GM18520 (cell line): ENCODE results near the gene CHRNE.

Experiments
- ATAC-seq: cut with Tn5 transposase; IDR thresholded peaks from one replicate; pipeline ENCODE4 v1.9.1; 2021; ENCODE audit not compliant: unreplicated experiment

CHRNE gene

DNA sequence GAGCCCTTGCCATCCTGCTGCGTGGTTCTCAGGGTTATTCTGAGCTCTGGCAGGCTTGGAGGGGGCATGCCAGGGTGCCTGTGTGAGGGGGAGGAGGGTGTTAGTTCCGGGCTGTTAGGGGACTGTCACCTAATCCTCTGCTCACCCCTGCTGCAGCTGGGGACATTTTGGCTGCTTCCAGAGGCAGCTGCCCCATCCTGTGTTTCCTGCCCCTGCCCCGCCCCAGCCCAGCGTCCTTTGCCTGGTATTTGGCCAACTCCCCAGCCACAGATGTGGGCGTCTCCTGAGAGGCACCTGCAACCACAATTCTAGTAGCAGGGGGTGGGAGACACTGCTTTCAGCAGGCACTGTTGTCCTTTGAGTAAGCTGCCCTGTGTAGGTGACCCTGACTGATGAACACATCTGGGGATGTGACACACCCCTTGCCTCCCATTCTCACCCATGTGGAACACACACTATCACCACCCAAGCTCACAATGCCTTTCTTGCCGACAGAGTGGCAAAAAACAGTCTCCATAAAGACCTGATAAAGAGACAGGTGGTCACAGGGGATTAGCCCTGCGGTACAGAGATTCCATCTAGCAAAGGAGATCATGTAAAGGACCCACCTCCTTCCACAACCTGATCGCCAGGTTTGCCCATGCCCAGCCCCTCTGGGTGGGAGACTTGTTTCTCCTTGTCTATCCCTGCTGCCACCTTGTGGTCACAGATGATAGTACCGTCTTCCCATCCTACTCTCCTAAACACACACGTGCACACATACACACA is at the start of gene CHRNE:
CHRNE (minus strand) TSS at position 48 of the 768 bp plus-strand sequence; CDS start at position 13, 35 bp downstream.
- no peak for ATAC-seq

DNA sequence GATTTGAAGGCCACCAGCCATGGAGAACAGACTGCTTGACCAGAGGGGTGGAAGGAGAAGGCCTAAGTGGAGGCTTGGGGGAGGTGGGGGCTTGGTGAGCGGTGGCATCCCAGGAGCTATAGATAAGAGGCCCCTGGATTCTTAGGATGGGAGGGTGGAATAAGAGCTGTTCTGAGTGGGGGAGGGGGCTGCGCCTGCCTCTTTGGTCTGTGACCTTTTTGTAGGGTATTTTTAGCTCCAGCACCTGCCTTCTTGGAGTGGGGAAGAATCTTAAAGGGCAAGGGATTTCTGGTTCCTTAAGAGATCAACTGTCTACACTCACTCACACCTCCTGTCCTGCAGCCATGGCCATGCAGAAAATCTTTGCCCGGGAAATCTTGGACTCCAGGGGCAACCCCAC is 48.6 kb upstream of the CHRNE start:
- no peak for ATAC-seq

- ATAC-seq, result no peak
Measured at GRCh38 chr17:4950746-4951204, 47.9 kb upstream of the CHRNE start, which contains the start of gene ENO3. ENO3 (plus strand) TSS chr17:4951119; CDS start chr17:4951830, 711 bp downstream.

DNA sequence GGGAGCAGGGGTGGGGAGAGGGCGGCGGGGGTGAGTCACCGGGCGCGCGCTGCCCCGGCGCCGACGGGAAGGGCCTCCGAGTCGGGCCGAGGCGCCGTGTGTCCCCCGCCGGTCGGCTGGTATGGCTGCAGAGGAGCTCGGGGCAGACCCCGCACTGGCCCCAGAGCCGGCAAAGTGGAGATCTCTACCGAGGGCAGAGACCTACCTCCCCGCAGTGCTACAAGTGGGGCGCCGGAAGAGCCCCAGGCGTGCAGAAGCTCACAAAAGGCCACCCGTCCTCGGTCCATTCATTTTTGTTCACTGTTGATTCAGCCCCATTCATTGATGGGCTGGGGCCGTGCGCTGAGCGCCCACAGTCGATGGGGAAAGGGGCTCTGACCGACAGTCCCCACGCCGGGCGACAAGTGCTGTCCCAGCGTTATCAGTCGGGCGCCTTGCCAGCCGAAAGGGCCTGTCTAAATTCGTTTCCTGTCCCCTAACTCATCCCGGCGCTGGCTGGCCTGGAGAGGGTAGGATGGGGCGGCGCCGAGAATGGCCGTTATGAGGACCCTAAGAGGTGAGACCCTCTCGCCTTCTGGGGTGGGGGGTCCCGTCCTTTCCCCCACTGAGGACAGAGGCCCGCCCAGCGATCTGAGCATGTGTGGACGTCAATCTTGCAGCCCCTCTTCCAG is 47.3 kb upstream of the CHRNE start:
- no peak for ATAC-seq

- ATAC-seq, result peak; percentile 31
Measured at GRCh38 chr17:4949321-4950074, 46.6 kb upstream of the CHRNE start.

- peak; percentile 16 for ATAC-seq
Measured at GRCh38 chr17:4948931-4949320, 46.0 kb upstream of the CHRNE start.

DNA sequence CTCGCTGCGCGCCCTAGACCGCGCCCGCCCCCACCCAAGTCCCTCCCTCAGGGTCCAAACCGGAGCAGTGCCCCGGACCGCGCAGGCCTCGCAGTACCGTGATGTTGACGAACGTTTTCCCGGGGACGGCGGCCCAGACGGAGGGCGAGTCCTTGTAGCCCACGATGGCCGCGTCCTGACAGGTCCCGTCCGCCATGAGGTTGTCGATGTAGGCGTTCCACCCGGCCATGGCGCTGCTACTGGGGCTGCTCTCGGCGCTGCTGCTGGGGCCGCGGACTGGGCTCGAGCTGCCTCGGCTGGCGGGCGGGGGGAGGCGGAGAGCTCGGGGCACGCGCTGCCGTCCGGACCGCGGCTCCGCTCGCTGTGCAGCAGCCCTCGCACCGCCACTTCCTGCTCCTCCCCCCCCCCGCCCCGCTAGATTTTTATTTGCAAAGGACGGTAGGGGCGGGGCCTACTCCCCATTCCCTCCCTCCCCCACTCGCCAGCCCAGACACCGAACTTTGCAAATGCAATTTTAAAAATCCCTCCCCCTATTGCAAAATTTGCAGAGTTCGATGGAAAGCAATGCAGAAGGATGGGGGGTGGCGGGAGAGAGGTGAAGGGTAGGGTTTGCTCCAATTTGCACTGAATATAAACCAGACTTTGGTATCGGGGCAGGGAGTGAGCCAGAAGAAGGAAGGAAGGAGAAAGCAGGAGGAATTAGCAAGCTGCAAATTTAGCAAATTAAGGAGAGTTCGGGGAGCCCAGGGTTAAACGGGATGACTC is 45.5 kb upstream of the CHRNE start, which contains the start of gene PFN1:
PFN1 (minus strand) TSS at position 365 of the 765 bp plus-strand sequence; CDS start at position 229, 136 bp downstream.
- no peak for ATAC-seq

- no peak for ATAC-seq
Measured at GRCh38 chr17:4947411-4948165, 44.7 kb upstream of the CHRNE start.

GRCh38 chr17:4947010-4947410 is 44.1 kb upstream of the CHRNE start:
- no peak for ATAC-seq

DNA sequence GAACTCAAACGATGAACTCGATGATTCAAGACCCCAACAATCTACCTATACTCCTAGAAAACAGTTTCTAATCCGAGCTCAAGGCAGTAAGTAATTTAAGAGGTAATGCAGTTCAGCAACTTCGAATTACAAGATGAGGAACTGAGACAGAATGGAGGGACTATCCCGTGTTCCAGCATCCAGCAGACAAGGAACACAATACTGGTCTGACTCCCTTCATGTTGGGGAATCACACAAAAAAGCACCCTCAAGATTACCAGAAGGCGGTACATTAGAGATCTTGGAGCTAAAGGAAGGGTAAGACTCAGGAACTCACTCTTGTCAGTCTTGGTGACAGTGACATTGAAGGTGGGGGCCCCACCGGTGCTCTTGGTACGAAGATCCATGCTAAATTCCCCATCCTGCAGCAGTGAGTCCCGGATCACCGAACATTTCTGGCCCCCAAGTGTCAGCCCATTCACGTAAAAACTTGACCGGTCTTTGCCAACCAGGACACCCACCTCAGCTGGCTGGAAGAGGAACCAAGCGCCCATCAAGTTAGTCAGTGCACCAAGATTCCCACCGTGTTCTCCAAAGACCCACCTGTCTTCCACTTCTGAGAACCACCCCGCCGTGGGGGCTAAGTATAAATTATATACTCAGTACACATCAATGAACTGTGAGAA is 43.5 kb upstream of the CHRNE start:
- no peak for ATAC-seq

- no peak for ATAC-seq
Measured at GRCh38 chr17:4945944-4946280, 43.0 kb upstream of the CHRNE start.

DNA sequence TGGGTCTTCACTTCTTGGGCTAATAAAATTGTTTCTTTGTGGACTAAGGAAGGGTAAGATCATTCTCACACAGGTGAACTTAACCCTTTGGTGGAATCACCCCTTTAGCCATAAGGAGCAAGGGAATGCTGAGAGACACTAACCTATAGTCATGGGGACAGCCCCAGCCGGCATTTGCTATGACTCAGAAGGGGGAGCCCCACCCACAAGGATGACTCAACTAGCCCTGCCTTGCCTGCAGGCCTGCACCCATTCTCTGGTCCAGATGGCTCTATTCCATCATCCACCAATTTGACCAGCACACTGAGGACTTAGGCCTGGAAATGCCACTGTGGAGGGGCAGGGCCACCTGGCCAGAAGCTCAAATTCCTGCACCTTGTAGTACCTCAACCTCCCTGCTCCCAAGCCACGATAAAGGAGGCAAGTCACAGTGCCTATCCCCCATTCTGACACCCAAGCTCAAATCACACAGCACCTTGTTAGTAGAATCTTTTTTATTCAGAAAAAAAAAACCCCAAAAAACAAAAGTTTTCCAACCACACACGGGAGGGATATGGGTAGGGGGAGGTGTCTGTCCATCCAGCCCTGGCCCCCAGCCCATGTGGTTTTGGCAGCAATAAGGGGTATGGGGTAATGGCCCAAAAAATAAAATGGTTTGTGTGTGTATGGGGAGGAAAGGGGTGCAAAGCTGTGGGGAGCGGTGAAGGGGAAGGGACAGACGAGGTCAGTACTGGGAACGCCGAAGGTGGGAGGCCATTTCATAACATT is 42.5 kb upstream of the CHRNE start:
- ATAC-seq, result no peak

GRCh38 chr17:4944554-4945175 is 41.8 kb upstream of the CHRNE start:
- ATAC-seq, result no peak

DNA sequence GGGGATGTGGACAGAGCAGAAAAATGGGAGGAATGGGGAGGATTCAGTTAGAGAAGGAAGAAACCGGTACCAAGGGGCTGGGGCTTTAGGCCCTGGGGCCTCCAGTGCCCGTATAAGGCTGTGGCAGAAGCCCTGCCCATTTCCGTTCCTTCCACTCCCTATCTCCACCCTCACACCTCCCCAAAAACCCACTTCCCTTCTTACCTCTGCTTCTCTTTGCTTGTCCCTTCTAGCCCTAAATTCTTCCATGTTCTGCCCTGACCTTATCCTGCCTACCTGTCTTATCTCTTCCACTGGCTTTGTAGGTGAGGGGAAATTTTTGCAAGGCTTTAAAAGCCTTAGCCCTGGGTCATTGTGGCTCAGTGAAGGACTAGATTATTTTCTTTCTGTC is 41.3 kb upstream of the CHRNE start:
- ATAC-seq, result no peak

- ATAC-seq, result no peak
Measured at GRCh38 chr17:4942760-4943508, 40.0 kb upstream of the CHRNE start.

DNA sequence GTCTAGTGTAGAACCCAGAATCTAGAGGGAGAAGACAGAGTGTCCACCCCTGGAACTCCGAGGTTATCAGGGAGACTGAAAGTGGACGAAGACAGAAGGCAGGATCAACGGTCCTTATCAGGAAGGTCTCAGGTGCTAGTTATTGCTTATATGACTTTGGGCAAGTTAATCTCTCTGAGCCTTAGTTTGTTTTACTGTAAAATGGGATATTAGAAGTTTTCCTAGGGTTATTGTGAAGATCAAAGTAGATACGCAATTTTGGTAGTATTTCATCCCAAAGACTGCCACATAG is 38.4 kb upstream of the CHRNE start:
- no peak for ATAC-seq

GRCh38 chr17:4940555-4941318 is 37.8 kb upstream of the CHRNE start:
- no peak for ATAC-seq
